ENCODE data around the gene ORAI1. TPM values are rescaled to one million over a fixed set of nuclear protein-coding genes. Genes with fewer than 3 reads are reported as not detected.

ORAI1 gene
- total and polyA plus RNA-seq, 12 donors: 1.9 to 16.1 (median 6.9) TPM

GRCh38 chr12:121610239-121611149 lies 15.8 kb upstream of the ORAI1 start:
- WGBS, 4 donors: 55 to 60% (median 57%) methylated on average over 11 of the region's 11 CpGs
- no peaks in the 10 kb centered on the region for H3K36me3 ChIP-seq (replicated peaks in 1 of 2)
- no peaks in the 10 kb centered on the region for H3K27me3 ChIP-seq
- intact Hi-C loops (cut with DNase I): no loop called here
- H3K4me3 ChIP-seq: no peak overlapping the region
- no peaks in the 10 kb centered on the region for H3K9me3 ChIP-seq (replicated peaks in 1 of 3)
- H3K27ac ChIP-seq: no peak overlapping the region
- TF ChIP-seq POLR2A (IDR thresholded peaks at IDR 0.05) (no peak), CTCF (IDR thresholded peaks at IDR 0.05) (no peak)
- H3K4me1 ChIP-seq (replicated peaks in 1 of 2): no peaks in the 10 kb centered on the region
- DNase-seq: no peak

GRCh38 chr12:121611306-121611705 lies 15.0 kb upstream of the ORAI1 start:
- Histone ChIP-seq H3K27me3 (no peaks in the 10 kb centered on the region), H3K9me3 (replicated peaks in 1 of 3) (no peaks in the 10 kb centered on the region), H3K4me3 (no peak overlapping the region), H3K4me1 (replicated peaks in 1 of 2) (no peaks in the 10 kb centered on the region), H3K27ac (no peak overlapping the region), H3K36me3 (replicated peaks in 1 of 2) (no peaks in the 10 kb centered on the region)
- DNase-seq: no peak
- WGBS, 4 donors: 72 to 100% (median 91%) methylated on average over 1 to 2 of the region's 2 CpGs
- TF ChIP-seq POLR2A (IDR thresholded peaks at IDR 0.05) (no peak), CTCF (IDR thresholded peaks at IDR 0.05) (no peak)
- intact Hi-C loops (cut with DNase I): no loop called here

DNA sequence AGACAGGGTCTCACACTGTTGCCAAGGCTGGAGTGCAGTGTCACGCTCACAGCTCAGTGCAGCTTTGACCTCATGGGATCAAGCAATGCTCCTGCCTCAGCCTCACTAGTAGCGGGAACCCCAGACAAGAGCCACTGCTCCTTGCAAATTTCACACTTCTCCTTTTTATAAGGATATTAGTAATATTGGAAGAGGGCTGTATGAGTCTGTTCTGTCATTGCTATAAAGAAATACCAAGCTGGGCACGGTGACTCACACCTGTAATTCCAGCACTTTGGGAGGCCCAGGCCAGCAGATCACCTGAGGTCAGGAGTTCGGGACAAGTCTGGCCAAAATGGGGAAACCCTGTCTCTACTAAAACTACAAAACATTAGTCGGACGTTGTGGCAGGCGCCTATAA lies 12.9 kb upstream of the ORAI1 start:
- WGBS, 4 donors: 85 to 92% (median 89%) methylated on average over 7 of the region's 7 CpGs
- Histone ChIP-seq H3K9me3 (replicated peaks in 1 of 3) (no peaks in the 10 kb centered on the region), H3K27me3 (no peaks in the 10 kb centered on the region), H3K27ac (no peak overlapping the region), H3K4me1 (replicated peaks in 1 of 2) (no peaks in the 10 kb centered on the region), H3K36me3 (replicated peaks in 1 of 2) (no peaks in the 10 kb centered on the region), H3K4me3 (no peak overlapping the region)
- intact Hi-C loops (cut with DNase I): no loop called here
- TF ChIP-seq CTCF (IDR thresholded peaks at IDR 0.05) (no peak), POLR2A (IDR thresholded peaks at IDR 0.05) (no peak)
- no peak for DNase-seq

GRCh38 chr12:121614872-121615467 lies 11.4 kb upstream of the ORAI1 start:
- H3K36me3 ChIP-seq (replicated peaks in 1 of 2): no peaks in the 10 kb centered on the region
- H3K4me3 ChIP-seq: no peak overlapping the region
- intact Hi-C loops (cut with DNase I): no loop called here
- no peak for DNase-seq
- WGBS, 4 donors: 67 to 76% (median 74%) methylated on average over 9 of the region's 9 CpGs
- no peaks in the 10 kb centered on the region for H3K4me1 ChIP-seq (replicated peaks in 1 of 2)
- TF ChIP-seq CTCF (IDR thresholded peaks at IDR 0.05) (no peak), POLR2A (IDR thresholded peaks at IDR 0.05) (no peak)
- H3K9me3 ChIP-seq (replicated peaks in 1 of 3): no peaks in the 10 kb centered on the region
- H3K27me3 ChIP-seq: no peaks in the 10 kb centered on the region
- no peak overlapping the region for H3K27ac ChIP-seq
